Natural killer cell (primary cell): ENCODE results near the gene RBM33. TPM values are rescaled to one million over a fixed set of nuclear protein-coding genes. Genes with fewer than 3 reads are reported as not detected.
A peak's percentile ranks its signal among the peaks of the same experiment; 100 is the strongest.

ENCODE experiments used
- ATAC-seq, 3 donors: fragments of 150-1000 bp in 2 of 3; fragments of 200-7000 bp in 1 of 3; cut with Tn5 transposase; 1 replicate in 1 of 3; 2 replicates in 2 of 3; pipeline ENCODE4 v1.10.0; 2021; ENCODE audit warnings: mild to moderate bottlenecking in 2 of 3, moderate library complexity in 2 of 3
- DNase-seq, 2 donors: peaks; one replicate each; pipeline versions ENCODE4 v3.0.0 to v3.0.0-alpha.2; 2013 to 2021; ENCODE audit warnings: mixed read lengths in 1 of 2
- H3K27ac ChIP-seq: one replicate; pipeline ENCODE4 v1.5.1; 2013; ENCODE audit warnings: mild to moderate bottlenecking, low read length
- H3K27me3 ChIP-seq: one replicate; pipeline ENCODE4 v1.6.1; 2013; ENCODE audit warnings: low read length; ENCODE audit not compliant: control insufficient read depth, insufficient read depth
- H3K36me3 ChIP-seq: one replicate; pipeline ENCODE4 v1.6.1; 2013; ENCODE audit warnings: low read length; ENCODE audit not compliant: control insufficient read depth, insufficient read depth
- H3K4me1 ChIP-seq: one replicate; pipeline ENCODE4 v1.6.1; 2013; ENCODE audit warnings: low read length; ENCODE audit not compliant: control insufficient read depth, insufficient read depth
- H3K4me3 ChIP-seq: one replicate; pipeline ENCODE4 v1.5.1; 2013; ENCODE audit warnings: low read length
- H3K9me3 ChIP-seq: one replicate; pipeline ENCODE4 v1.6.1; 2013; ENCODE audit warnings: low read length; ENCODE audit not compliant: control insufficient read depth, insufficient read depth
- H3K27ac Mint-ChIP-seq, 2 donors: one replicate each; pipeline ENCODE4 v1.8.0; 2022; ENCODE audit warnings: mild to moderate bottlenecking in 2 of 2, mixed read lengths in 2 of 2, moderate library complexity in 1 of 2
- H3K27me3 Mint-ChIP-seq, 2 donors: one replicate each; pipeline ENCODE4 v1.8.0; 2022; ENCODE audit warnings: low read depth in 2 of 2, mixed read lengths in 2 of 2
- H3K36me3 Mint-ChIP-seq: one replicate; pipeline ENCODE4 v1.8.0; 2022; ENCODE audit warnings: mixed read lengths
- H3K4me1 Mint-ChIP-seq, 2 donors: one replicate each; pipeline ENCODE4 v1.8.0; 2022; ENCODE audit warnings: mixed read lengths in 2 of 2
- H3K4me3 Mint-ChIP-seq: one replicate; pipeline ENCODE4 v1.8.0; 2022; ENCODE audit warnings: mild to moderate bottlenecking, moderate library complexity, mixed read lengths
- H3K9me3 Mint-ChIP-seq, 2 donors: one replicate each; pipeline ENCODE4 v1.8.0; 2022; ENCODE audit warnings: mixed read lengths in 2 of 2
- CTCF ChIP-seq: fragments of 200-600 bp; IDR thresholded peaks from one replicate; pipeline ENCODE4 v1.8.0; 2022; ENCODE audit warnings: antibody characterized with exemption
- WGBS: methylation state at CpG from one replicate; pipeline ENCODE4 v1.1.7; 2013; ENCODE audit warnings: missing lambda C conversion rate; ENCODE audit not compliant: insufficient coverage; 5-methylcytosine and 5-hydroxymethylcytosine counted together
- intact Hi-C: fragments of 100-400 bp; cut with micrococcal nuclease; formaldehyde crosslinking; loops from one replicate; pipeline ENCODE4 v1.14.2; 2022
- total RNA-seq, 4 donors: library from RNA; stranded (reverse); fragments of 120-200 nt in 1 of 4; gene quantifications; one replicate each; pipeline versions ENCODE4 v1.2.3 to v1.2.4, GENCODE V29; 2013 to 2022

The RBM33 gene
- total RNA-seq, 3 donors from 2014 or later (not counting 1 experiment from before 2014, with no cell fraction given), result 161 to 182 (median 182) TPM

- no peaks in the 10 kb centered on the region for H3K9me3 Mint-ChIP-seq
Observed at GRCh38 chr7:155811560-155811894, 167.1 kb downstream of the RBM33 start.

GRCh38 chr7:155811895-155812761 lies 167.7 kb downstream of the RBM33 start, which contains the start of gene SHH:
SHH (minus strand) TSS chr7:155812463; CDS start chr7:155812122, 341 bp downstream.
- DNase-seq (no peak), ATAC-seq (no peak)
- peaks cover 47 to 53% of the 10 kb centered on the region in 2 donors for H3K27me3 Mint-ChIP-seq
- H3K4me3 ChIP-seq, result no peak within 1 kb of the TSS
- peaks cover 6 to 14% of the 10 kb centered on the region in 2 donors for H3K4me1 Mint-ChIP-seq
- intact Hi-C loops, result no loop called here
- H3K4me3 Mint-ChIP-seq, result peak within 1 kb of the TSS; percentile 4
- no peaks in the 10 kb centered on the region for H3K36me3 ChIP-seq
- H3K4me1 ChIP-seq, result peaks cover 5% of the 10 kb centered on the region
- no peak for TF ChIP-seq CTCF
- H3K27me3 ChIP-seq, result peaks cover 28% of the 10 kb centered on the region
- H3K9me3 ChIP-seq, result no peaks in the 10 kb centered on the region
- H3K9me3 Mint-ChIP-seq, result no peaks in the 10 kb centered on the region
- WGBS, result 4% methylated on average over 53 of the region's 53 CpGs
- no peak within 1 kb of the TSS for H3K27ac ChIP-seq
- H3K27ac Mint-ChIP-seq, result no peak within 1 kb of the TSS
- no peaks in the 10 kb centered on the region for H3K36me3 Mint-ChIP-seq

More at GRCh38 chr7:155811560-155811894, 167.1 kb downstream of the RBM33 start:
- H3K27me3 ChIP-seq, result peaks cover 28% of the 10 kb centered on the region
- Mint-ChIP-seq H3K4me1 (peaks cover 6 to 14% of the 10 kb centered on the region in 2 donors), H3K36me3 (no peaks in the 10 kb centered on the region), H3K27ac (no peak overlapping the region), H3K27me3 (peaks cover 47 to 55% of the 10 kb centered on the region in 2 donors), H3K4me3 (no peak overlapping the region)
- no peak for TF ChIP-seq CTCF
- H3K9me3 ChIP-seq, result no peaks in the 10 kb centered on the region
- H3K4me1 ChIP-seq, result peaks cover 5% of the 10 kb centered on the region
- H3K36me3 ChIP-seq, result no peaks in the 10 kb centered on the region
- DNase-seq (no peak), ATAC-seq (no peak)
- intact Hi-C loops, result no loop called here
- no peak overlapping the region for H3K27ac ChIP-seq
- 10% methylated on average over 11 of the region's 13 CpGs for WGBS
- H3K4me3 ChIP-seq, result no peak overlapping the region

GRCh38 chr7:155813125-155813524 lies 168.7 kb downstream of the RBM33 start:
- no peaks in the 10 kb centered on the region for H3K36me3 Mint-ChIP-seq
- ATAC-seq, result no peak
- H3K4me1 Mint-ChIP-seq, result peaks cover 6 to 14% of the 10 kb centered on the region in 2 donors
- peaks cover 5% of the 10 kb centered on the region for H3K4me1 ChIP-seq
- no peak overlapping the region for H3K4me3 ChIP-seq
- no peaks in the 10 kb centered on the region for H3K9me3 ChIP-seq
- H3K36me3 ChIP-seq, result no peaks in the 10 kb centered on the region
- WGBS, result 12% methylated on average over 7 of the region's 8 CpGs
- H3K27ac Mint-ChIP-seq, result no peak overlapping the region
- no peak overlapping the region for H3K4me3 Mint-ChIP-seq
- intact Hi-C loops, result no loop called here
- peaks cover 24% of the 10 kb centered on the region for H3K27me3 ChIP-seq
- peaks cover 42 to 48% of the 10 kb centered on the region in 2 donors for H3K27me3 Mint-ChIP-seq
- no peak overlapping the region for H3K27ac ChIP-seq
- no peak for DNase-seq
- no peak for TF ChIP-seq CTCF
- H3K9me3 Mint-ChIP-seq, result no peaks in the 10 kb centered on the region
